ENCODE measurements around the gene ACTR3. TPM values are rescaled to one million over a fixed set of nuclear protein-coding genes. Genes with fewer than 3 reads are reported as not detected.
A peak's percentile ranks its signal among the peaks of the same experiment; 100 is the strongest.

ACTR3 gene
- total and polyA plus RNA-seq, 3 donors from 2014 or later = 106 to 180 (median 114) TPM

GRCh38 chr2:113878743-113879142, 11.1 kb upstream of the ACTR3 start:
- 70 to 86% methylated on average over 1 of the region's 1 CpG for WGBS, 2 donors
- H3K36me3 ChIP-seq (ENCODE audit: low read depth, missing control alignments) = no peaks in the 10 kb centered on the region
- no peak for DNase-seq
- H3K27ac ChIP-seq = no peak overlapping the region
- no peaks in the 10 kb centered on the region for H3K9me3 ChIP-seq
- H3K27me3 ChIP-seq = no peaks in the 10 kb centered on the region
- intact Hi-C loops (cut with DNase I; ENCODE audit: low total_unique reads) = no loop called here
- H3K4me1 ChIP-seq = no peaks in the 10 kb centered on the region
- no peak overlapping the region for H3K4me3 ChIP-seq
- TF ChIP-seq CTCF (IDR thresholded peaks at IDR 0.05) (no peak), POLR2A (IDR thresholded peaks at IDR 0.05) (no peak)

- no peak overlapping the region for H3K4me3 ChIP-seq
- WGBS, 2 donors = 72 to 78% methylated on average over 3 of the region's 3 CpGs
- H3K4me1 ChIP-seq = no peaks in the 10 kb centered on the region
- H3K27me3 ChIP-seq = no peaks in the 10 kb centered on the region
- H3K27ac ChIP-seq = no peak overlapping the region
- no peak for DNase-seq
- H3K9me3 ChIP-seq = no peaks in the 10 kb centered on the region
- H3K36me3 ChIP-seq (ENCODE audit: low read depth, missing control alignments) = no peaks in the 10 kb centered on the region
- intact Hi-C loops (cut with DNase I; ENCODE audit: low total_unique reads) = no loop called here
- no peak for TF ChIP-seq CTCF (IDR thresholded peaks at IDR 0.05)
- no peak for TF ChIP-seq POLR2A (IDR thresholded peaks at IDR 0.05)
Measured at GRCh38 chr2:113879457-113879856, 10.4 kb upstream of the ACTR3 start.

- no peak for TF ChIP-seq POLR2A (IDR thresholded peaks at IDR 0.05)
- no peak for TF ChIP-seq CTCF (IDR thresholded peaks at IDR 0.05)
- no peak overlapping the region for H3K4me3 ChIP-seq
- intact Hi-C loops (cut with DNase I; ENCODE audit: low total_unique reads) = no loop called here
- no peaks in the 10 kb centered on the region for H3K27me3 ChIP-seq
- DNase-seq = peak; percentile 22
- 68 to 73% methylated on average over 2 of the region's 2 CpGs for WGBS, 2 donors
- no peaks in the 10 kb centered on the region for H3K9me3 ChIP-seq
- peaks cover 14% of the 10 kb centered on the region for H3K4me1 ChIP-seq
- no peaks in the 10 kb centered on the region for H3K36me3 ChIP-seq (ENCODE audit: low read depth, missing control alignments)
- no peak overlapping the region for H3K27ac ChIP-seq
Measured at GRCh38 chr2:113886479-113887008, 3.3 kb upstream of the ACTR3 start.

GRCh38 chr2:113887009-113887792, 2.7 kb upstream of the ACTR3 start:
- intact Hi-C loops (cut with DNase I; ENCODE audit: low total_unique reads) = no loop called here
- DNase-seq = no peak
- Histone ChIP-seq H3K27ac (no peak overlapping the region), H3K4me3 (no peak overlapping the region), H3K4me1 (peaks cover 20% of the 10 kb centered on the region), H3K27me3 (no peaks in the 10 kb centered on the region), H3K9me3 (no peaks in the 10 kb centered on the region), H3K36me3 (ENCODE audit: low read depth, missing control alignments) (no peaks in the 10 kb centered on the region)
- 86% methylated on average over 7 of the region's 7 CpGs for WGBS, 2 donors
- TF ChIP-seq CTCF (IDR thresholded peaks at IDR 0.05) = no peak
- TF ChIP-seq POLR2A (IDR thresholded peaks at IDR 0.05) = no peak

Data from testis (tissue), 3 donors.